HG03139 (cell line): ENCODE measurements around the gene NRIP3.
"Not testable (repeated sequence)": the region's sequence is repeated elsewhere in the genome, so short reads cannot be mapped to it uniquely, and the experiment has no call there.

Experiments
- ATAC-seq: cut with Tn5 transposase; IDR thresholded peaks from one replicate; pipeline ENCODE4 v1.9.1; 2021; ENCODE audit not compliant: unreplicated experiment

Gene NRIP3

DNA sequence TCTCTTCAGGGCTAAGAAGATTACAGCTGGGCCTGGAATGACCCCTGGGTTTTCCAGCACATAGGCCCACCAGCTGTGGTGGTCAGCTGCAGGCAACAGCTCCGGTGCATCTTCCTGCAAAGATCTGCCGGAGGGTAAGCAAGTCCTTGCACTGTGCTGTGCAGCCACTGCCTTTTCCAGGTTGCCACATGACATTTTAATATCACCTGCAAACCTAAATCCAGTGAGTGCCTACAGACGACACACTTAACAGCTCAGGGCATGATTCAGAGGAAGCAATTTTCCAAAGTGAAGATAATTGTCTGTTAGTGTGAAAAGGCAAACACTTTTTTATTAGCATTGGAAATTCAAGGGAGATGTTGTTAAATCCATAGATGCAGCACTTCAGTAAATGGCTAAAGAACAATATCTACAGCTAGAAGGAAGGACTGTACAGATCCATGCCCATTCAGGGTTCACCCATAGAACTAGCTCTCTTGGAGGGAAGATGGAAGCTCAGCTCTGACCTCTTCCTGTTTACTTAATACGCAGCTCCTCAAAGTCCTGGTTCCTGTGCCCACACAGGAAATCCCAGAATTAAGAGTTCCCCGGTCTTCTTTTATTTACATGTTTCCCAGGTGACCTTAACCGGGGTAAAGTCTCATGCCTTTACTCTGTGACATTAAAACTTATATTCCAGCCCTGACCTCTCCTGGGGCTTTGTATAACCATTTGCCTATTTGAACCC, 13.3 kb upstream of the NRIP3 start:
- no peak for ATAC-seq

DNA sequence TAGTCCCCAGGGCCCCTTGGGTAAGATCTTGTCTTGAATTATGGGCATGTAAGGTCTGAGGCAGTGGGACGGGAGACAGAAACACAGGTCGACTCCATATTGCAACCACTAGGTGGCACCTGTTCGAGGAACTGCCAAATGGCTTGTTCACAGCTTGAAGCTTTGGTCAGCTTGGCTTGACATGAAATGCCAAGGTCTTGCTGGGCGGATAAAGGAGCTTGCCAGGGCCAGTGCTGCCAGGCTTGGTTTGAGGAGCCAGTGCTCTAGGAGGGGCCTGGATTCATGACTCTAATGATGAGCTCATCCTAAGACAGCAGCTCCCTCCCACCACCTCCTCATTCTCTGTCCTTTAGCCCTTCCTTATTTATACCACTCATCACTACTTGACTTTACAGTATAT, 11.9 kb upstream of the NRIP3 start:
- ATAC-seq: no peak

DNA sequence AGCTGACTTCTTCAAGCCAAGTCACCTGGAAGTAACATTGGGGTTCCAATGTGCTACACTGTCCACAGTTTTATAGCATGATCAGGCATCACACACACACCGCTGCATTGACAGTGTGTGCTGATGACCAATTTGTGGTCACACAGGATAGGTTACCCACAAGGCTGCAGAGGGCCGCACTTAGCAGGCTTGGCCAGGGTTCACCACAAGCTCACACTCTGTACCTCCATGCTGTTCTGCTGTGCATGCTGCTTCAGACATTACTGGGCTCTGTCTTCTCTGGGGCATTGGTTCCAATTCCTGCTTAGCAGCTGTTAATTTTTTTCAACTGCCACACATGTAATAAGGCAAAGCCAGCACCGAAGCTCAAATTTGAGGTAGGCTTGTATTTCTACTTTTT, 11.0 kb upstream of the NRIP3 start:
- no peak for ATAC-seq

DNA sequence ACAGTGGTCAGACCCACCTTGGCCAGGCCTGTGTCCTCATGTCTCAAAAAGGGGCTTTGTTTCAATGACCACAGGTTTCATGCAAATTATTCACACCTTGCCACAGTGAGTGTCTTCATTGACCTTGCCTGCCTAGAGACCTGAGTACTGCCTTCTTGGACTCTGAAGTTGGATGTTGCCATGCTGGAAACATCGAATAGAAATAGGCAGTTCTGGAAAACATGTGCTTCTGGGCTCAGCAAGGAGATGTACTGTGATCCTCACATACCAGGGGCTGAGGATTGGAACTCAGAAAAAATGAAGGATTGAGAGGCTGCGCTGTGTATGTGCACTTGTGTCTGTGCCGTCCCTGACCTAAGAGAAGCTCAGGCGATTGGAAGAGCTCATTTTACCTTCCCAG, 9.6 kb upstream of the NRIP3 start:
- ATAC-seq: no peak

DNA sequence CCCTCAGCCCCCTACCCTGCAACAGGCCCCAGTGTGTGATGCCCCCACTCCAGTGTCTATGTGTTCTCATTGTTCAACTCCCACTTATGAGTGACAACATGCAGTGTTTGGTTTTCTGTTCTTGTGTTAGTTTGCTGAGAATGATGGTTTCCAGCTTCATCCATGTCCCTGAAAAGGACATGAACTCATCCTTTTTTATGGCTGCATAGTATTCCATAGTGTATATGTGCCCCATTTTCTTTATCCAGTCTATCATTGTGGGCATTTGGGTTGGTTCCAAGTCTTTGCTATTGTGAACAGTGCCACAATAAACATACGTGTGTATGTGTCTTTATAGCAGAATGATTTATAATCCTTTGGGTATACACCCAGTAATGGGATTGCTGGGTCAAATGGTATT, 5.7 kb upstream of the NRIP3 start:
- ATAC-seq: not testable (repeated sequence)

DNA sequence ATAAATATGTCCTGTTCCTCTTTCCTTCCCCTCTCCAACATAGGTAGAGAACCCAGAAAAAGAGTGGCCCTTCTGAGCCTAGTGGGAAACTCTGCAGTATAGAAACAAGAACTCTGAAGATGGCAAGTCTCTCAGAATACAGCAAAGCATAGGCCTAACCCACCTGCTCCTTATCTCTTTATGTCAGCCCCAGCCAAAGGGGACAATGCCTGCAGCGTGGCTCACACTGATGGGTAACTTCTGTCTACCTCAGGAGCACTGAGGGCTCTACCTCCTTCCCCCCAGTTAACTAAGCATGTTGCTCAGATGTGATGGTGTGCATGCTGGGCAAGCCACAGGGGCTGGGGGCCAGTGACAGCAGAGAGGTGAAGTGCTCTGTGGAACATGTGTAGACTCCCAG, 4.9 kb upstream of the NRIP3 start:
- ATAC-seq: no peak

DNA sequence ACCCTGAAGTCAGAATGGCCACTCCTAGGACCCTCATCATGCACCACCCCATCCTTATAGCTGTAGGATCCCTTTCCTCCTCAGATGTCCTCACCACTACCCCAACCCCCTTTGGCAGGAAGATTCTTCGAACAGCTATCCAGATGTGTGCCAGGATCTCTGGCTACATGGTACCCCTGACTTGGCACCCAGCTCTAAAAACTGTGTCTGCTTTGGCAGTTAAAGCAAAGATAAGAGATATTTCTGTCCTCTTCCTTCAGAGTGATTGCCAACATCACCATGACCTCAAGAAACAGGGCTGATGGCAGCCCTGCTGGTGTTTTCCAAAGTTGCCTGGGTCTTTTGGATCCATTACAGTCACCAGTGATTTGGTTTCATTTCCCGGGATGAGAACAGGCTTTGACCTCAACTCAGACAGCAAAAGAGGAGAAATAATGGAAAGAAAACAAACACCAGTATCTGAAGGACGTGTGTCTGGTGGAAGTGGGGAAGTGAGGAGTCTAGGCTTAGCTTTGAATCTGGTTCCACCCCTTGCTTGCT, 4.3 kb upstream of the NRIP3 start:
- ATAC-seq: no peak

DNA sequence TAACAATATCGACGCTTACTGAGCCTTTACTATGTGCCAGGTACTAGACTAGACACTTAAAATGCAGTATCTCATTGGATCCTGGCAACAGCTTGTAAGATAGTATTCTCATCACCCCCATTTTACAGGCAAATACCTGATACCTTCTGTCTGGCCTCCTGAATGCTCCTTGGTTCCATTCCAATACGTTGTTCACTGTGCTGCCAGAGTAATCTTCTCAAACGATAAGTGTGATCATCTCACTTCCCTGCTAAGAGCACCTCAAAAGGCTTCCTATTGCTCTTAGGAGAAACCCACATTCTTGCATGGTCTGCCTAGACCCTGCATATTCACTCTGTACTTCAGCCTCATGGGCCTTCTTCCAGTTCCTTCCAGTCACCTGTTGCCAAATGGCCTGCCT, 1.3 kb upstream of the NRIP3 start:
- no peak for ATAC-seq

DNA sequence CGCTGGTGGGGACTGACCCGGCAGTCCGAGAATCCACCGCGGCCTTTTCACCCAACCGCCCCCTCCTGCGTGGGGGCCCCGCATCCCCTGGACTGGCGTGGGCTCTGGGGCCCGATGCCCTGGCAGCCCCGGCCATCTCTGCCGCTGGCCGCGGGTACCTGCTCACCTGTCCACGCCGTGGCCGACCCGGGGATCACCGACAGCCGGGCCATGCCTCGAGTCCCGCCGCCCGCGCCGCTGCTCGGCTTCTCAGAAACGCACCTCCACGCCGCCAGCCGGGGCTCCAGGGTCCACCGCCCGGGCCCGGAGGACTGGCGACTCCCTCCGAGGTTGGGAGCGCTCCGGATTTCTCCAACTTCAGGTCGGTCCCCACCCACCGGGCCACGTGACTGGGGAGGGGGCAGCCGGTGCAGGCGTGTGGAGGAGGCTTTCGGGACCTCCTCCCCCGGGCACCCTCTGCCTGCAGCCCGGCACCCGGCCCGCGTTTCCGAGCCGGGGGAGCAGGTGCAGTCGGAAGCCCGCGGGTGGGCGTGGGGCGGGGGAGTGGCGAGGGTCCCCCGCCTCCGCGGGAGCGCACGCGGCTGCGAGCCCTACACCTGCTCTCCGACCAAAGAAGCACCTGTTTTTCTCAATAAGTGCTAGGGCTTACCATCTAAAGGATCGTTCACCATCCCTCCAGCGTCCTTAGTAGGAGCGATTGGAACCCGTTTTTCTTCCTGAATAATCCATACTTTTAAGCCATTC, 554 bp upstream of the NRIP3 start:
- no peak for ATAC-seq

DNA sequence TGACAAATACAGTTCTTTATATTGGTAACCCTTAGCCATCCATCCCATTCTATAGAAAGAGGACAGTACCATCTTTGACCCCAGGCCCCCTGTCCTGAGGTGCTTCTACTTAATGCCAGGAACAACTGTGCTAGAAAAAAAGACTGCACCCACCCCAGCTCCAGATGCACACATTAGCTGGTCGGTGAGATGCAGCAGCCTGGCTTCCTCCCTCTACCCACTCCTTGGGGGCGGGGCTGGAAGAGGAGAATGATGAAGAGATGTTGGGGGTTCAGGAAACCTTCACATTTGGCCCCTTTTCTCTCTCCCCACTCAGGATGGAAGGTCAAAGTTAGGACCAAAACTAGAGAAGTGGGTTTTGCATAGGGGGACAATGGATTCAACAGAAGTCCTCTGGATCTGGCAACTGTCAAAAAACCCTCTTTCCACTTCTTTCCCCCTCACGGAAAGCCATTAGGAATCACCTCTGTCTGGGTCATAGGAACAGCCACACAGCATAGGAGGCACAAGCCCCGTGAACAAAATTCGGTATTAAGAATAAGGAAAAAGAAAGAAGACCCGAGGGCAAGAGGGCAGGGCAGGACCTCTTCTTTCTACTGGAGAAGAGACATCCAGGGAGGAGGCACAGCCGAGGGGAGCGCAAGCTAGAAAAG, 755 bp downstream of the NRIP3 start:
- no peak for ATAC-seq

DNA sequence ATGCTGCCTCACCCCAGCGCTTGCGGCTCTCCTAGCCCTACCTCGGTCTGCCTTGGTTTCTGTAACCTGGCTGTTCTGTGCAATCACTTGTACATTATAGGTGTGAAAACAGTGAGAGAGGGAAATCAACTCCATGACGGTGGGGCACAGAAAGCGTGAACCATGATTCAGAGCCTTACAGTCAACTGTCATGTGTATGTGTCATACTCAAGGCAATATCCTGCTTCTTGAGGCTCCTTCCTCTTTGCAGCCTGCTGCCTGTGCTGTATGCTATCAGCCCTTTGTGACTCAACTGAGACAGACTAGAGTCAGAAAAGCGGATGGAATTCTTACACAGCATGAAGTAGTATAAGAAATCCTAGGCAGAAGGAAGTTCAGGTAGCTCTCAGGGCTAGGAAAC, 2.1 kb downstream of the NRIP3 start:
- no peak for ATAC-seq

DNA sequence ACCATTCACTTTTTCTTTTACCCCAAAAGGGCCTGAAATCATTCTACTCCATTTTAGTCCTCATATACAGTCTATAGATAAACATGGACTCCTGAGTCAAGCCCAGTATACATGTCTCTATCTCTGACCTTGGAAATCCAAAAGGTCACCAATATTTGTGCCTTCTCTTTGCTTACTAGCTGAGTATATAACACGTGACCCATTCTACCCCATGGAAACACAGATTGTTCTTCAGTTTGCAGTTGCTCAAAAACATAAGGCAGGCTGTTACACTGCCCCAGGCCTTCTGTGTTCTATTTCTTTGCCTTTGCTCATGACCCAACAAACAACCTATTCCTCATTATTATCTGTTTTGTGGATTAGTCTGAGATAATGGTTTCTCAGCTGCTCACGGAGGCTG, 5.8 kb downstream of the NRIP3 start:
- no peak for ATAC-seq

DNA sequence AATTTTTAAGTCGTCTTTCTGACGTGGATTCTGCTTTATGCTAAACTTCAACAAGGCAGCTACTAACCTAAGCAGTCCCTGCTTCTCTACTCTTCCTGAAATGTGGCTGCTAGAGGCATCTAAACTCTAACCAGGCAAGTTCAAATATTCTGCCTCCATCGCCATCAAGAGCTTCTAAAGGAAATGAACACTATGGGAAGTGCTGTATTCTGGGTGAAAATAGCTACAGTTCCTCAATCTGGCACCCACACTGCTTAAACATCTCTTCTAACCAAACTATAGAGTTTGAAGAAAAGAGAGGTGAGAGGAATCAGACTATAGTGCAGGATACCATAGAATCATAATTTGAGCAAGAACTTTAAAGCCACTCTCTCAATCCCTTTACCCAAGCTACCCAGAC, 6.3 kb downstream of the NRIP3 start:
- ATAC-seq: no peak

DNA sequence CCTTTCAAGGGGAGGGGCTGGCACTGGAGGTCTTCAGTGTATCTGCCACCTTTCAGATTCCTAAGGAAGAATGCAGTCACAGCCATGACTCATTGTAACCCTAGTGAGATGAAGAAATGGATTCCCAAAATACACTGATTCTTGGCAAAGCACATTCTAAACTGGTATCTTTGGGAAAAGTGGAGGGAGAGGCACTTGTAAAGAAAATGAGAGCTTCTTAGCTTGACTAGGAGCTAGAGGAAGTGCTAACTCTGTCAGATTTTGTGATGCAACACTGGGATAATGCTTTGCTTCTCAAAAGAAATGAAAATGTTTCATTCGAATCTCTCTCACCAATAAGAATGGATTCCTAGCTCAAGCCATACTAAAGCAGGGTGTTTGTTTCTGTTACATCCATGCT, 14.3 kb downstream of the NRIP3 start:
- ATAC-seq: no peak

DNA sequence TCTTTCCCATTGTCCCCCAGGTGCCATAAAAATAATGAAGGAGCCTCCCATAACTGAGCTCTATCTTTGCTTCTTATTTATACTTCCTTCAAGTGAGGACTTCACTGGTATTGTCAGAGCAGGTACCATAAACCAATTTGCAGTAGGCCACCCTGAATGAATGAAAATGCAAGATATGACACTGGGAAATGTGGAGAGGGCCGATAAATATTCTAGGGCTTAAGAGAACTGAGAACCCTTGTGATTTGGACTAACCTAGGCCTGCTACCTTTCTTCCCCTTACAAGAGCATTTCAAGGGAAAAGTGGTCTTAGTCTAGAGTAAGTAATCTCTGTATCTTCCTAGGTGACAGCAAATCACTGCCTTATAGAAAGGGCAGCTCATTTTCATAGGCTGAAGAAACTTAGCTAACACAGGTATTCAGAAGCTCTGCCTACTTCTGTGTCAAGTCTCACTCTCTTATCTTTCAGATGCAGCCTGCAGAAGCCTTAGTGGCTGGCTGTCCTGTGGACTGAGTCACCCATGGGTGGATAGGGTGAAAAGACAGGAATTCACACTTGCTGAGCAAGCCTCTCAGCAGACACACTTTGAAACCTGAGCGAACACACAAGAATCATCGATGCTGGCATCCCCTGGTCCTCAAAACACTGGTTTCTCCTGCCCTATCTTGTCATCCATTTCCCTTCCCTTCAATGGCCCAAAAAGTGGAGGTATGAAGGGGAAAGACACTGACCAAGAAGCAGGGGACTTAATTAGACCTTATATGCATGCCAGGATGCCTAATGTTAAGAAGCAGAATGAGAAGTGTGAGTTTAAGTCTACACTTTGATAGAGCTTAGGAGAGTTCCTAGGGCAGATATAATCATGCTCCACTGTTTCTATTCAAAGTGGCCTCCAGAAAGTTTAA, 15.2 kb downstream of the NRIP3 start:
- ATAC-seq: no peak

DNA sequence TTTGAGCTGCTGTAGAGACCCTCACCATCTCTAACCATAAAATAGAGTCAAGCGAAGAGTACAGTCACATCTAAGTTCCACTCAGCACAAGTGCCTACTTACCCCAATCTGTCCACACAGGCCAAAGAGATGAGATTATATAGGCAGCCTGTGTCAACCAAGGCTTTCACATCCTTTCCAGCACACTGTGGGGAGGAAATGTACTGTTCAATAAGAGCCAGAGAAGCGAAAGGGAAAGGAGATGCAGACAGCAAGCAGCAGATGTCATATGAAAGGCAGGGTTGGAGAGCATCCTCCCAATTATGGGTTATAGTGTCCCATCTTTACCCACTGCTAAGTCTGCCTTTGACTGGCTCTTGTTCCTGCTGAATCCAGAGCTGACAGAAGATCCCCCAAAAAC, 16.4 kb downstream of the NRIP3 start:
- no peak for ATAC-seq

DNA sequence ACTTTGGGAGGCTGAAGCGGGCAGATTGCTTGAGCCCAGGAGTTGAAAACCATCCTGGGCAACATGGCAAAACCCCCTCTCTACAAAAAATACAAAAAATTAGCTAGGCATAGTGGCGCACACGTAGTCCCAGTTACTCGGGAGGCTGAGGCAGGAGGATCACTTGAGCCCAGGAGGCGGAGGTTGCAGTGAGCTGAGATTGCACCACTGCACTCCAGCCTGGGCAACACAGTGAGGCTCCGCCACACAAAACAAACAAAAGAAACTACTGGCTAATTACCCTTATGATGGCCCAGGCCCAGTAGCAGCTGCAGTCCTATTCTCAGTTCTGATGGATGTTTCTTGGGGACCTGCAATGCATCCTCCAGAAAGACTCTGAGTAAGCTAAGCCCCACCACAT, 17.0 kb downstream of the NRIP3 start:
- ATAC-seq: not testable (repeated sequence)

DNA sequence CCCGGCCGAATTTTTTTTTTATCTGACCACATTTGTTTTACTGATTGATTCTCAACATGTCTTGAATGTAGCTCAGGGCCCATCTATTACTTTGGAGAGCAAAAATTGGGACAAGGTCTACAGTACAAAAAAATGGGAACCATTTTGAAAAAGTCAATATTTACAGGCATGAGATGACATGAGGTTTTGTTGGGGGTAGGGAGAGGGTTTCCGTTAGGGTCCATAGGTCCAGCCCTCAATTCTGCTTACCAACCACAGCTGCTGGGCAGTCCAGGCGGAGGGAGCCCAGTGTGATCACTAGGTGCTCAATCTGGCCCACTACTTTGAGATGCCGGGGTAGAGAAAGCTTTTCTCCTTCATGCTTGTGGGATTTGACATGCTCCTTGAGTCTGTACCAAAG, 18.3 kb downstream of the NRIP3 start:
- ATAC-seq: no peak

DNA sequence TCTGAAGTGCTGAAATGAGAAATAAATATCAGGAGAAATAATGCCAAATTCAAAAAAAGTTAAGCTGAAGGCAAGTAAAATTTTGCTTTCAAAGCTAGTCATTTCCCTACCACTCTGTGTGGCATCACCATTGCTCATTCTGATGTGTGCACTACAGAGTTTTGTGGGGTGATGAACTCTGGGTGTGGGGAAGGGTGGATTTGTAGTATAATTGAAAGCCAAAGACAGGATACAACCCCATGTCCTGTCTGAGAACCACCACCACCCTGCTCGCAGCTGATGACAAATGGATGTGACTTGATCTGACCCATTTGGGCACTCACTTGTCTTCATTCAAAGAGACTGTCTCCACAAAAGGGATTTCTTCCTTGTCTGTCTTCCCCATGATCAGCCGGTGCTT, 20.2 kb downstream of the NRIP3 start:
- ATAC-seq: no peak

DNA sequence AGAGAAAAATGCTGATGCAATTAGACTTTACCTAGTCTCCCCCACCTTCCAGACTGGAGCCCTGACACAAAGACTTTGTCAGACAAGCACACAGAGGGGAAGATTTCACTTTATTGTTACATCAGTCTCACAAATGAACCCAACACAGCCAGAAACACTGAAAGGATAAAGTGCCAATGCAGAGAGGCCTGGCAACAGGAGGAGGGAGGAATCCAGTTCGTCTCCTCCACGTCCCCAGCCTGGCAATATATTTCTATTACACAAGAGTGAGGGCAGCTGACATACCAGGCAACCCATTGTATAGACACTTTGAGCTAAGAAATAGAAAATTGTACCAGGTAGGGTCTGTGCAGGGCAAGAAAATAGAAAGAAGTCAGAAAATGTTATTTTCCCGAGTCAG, 23.3 kb downstream of the NRIP3 start:
- no peak for ATAC-seq

DNA sequence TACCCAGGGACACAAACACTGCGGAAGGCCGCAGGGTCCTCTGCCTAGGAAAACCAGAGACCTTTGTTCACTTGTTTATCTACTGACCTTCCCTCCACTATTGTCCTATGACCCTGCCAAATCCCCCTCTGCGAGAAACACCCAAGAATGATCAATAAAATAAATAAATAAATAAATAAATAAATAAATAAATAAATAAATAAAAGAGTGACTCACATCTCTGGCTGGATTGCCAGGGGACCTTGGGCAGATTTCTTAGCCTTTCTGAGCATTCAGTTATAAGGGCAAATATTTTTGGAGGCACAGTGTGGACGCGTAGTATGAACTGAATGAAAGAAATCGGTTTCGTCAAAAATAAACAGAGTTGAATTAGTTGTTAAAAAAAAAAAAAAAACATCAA, 24.4 kb downstream of the NRIP3 start:
- not testable (repeated sequence) for ATAC-seq
